ENCODE results near the gene STUM. TPM values are rescaled to one million over a fixed set of nuclear protein-coding genes. Genes with fewer than 3 reads are reported as not detected.

STUM gene
- total and polyA plus RNA-seq, 2 of the 8 experiments (the other 6 are each of a cell fraction or from before 2014, with no cell fraction given), result 0.76 to 1.2 TPM

DNA sequence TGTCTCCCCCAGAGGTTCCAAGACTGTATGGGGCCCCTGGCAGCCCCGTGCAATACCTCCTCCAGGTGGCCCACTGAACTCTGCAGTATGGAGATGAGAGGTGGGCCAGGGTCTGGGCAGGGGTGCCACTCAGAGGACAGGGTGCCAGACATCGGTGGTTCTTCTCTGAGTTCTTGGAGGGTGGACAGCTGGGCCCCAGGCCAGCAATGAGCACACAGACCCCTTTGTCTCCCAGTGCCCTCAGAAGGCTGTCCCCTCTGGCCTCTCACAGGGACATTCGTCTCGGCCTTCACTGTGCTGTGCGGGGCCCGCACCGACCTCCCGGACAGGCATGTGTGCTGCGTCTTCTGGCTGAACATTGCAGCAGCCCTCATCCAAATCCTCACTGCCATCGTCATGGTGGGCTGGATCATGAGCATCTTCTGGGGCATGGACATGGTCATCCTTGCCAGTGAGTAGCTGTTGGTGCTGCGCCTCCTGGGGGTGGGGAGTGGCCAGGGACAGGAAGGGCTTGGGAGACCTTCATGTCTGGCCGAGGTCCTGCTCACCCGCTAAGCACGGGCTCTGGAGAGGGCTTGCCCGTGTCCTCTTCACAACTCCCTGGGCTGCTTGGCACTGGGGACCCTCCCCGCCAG is 48.1 kb downstream of the STUM start (continued):
- no peak for TF ChIP-seq CHD7 (IDR thresholded peaks at IDR 0.05; ENCODE audit: insufficient replicate concordance, low read length)
- no peak for TF ChIP-seq HDAC6 (IDR thresholded peaks at IDR 0.05; ENCODE audit: low read depth, low read length)
- no peak for TF ChIP-seq EP300 (IDR thresholded peaks at IDR 0.05; ENCODE audit: borderline replicate concordance in 1 of 2, low read depth in 2 of 2, low read length in 2 of 2)

All from H1 (cell line).